GM19455 (cell line): Measurements from ENCODE around the gene PLA2G2F.

Source experiments
- ATAC-seq: cut with Tn5 transposase; IDR thresholded peaks from one replicate; pipeline ENCODE4 v1.9.1; 2021; ENCODE audit not compliant: unreplicated experiment

PLA2G2F gene

DNA sequence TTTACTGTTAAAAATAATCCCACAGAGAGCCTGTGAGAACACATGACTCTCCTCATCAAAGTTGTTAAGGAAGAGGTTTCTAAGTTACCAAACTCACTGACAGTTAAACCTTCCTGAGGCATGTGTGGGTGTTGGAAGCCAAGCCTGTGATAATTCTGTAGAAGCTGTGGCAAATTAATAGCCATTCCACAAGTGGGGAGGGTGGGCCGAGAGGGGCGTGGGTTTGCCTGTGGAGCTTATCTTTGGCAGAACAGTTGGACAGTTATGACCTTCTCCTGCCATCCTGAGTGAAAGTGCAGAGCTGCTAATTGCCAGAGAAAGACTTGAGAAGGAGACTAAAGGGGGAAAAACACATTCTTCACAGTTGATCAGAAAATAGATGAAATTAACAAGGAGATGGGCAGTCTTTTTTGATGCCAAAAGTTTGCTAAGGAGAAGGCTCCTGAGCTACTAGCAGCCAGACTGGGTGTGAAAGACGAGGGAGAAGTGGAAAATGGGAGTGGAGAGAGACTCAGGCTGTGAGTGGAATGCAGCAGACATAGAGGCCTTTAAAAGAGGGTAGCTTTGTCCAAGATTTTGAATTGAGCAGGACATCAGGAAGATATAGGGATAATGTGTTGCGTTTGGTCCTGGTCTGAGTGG is 48.8 kb downstream of the PLA2G2F start:
- ATAC-seq = no peak

DNA sequence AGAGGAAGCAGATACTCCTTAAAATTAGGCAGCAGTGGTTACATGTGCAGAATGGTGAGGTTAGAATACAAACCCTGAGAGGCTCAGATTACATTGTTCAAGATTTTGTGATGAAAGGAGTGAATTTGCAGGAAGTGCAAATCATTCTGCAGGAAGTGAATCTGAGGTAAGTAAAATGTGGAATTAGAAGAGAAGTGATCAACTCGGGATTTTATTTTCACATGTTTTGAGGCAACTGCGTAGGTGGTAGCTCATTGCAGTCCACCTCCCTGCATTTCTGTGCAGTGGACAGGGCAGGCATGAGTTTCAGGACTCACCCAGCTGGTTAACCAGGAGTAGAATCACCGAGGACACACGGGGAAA is 49.3 kb downstream of the PLA2G2F start:
- ATAC-seq = no peak

DNA sequence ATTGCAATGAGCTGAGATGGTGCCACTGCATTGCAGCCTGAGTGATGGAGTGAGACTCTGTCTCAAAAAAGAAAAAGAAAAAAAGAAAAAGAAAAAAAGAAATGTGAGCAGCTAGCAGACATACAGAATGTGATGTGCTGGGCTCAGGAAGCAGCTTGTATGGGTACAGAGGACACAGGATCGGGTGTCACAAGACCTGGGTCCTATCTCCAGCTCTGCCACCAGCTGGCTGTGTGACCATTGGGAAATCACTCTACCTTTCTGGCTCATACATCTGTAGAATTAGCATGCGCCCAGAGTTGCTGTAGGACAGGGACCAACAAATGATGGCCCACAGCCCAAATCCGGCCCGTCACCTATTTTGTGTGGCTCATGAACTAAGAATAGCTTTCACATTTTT is 50.5 kb downstream of the PLA2G2F start:
- no peak for ATAC-seq

DNA sequence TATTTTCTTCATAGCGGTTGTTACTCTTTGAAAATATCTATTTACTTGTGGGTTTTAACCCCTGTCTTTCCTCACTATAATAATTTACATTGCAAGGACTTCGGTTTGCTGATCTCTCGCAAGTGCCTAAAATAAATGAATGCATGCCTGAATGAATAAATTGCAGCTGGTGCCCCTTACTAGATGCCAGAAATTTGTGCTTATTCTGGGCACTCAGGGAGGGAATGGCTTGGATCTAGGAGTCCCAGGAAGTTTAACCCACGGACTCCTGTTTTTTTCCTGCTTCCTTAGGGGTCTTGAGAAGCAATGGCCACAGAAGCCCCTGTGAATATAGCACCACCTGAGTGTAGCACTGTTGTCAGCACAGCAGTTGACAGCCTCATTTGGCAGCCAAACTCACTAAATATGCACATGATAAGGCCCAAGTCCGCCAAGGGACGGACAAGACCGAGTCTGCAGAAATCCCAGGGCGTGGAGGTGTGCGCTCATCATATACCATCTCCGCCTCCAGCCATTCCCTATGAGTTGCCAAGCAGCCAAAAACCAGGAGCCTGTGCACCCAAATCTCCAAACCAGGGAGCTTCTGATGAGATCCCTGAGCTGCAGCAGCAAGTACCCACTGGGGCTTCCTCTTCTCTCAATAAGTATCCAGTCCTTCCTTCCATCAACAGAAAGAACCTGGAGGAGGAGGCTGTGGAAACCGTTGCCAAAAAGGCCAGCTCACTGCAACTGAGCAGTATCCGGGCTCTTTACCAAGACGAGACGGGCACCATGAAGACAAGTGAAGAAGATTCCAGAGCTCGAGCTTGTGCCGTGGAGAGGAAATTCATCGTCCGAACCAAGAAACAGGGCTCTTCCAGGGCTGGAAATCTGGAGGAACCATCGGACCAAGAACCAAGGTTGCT is 51.4 kb downstream of the PLA2G2F start:
- no peak for ATAC-seq

DNA sequence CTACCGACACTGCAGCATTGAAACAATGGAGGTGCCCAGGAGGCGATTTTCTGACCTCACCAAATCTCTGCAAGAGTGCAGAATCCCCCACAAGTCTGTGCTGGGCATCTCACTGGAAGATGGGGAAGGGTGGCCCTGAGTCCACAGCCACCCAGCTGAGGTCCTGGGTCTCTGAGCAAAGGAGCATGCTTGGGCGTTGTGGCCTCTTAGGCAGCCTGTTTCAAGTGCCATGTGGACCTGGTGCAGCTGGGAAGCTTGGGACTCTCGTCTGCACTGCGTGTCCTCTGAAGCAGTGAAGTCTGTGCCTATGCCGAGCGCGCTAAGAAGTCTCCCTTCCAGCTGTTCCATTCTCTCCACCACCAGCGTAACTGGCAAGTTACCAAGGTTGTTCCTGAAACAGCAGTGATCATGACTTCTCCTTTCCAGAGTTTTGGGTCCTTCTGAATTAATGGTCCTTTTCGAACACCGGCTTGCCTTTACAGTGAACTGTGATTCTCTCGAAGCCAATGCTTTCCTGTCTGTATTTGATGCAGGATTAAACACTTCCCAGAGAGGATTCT is 52.2 kb downstream of the PLA2G2F start:
- ATAC-seq = no peak

DNA sequence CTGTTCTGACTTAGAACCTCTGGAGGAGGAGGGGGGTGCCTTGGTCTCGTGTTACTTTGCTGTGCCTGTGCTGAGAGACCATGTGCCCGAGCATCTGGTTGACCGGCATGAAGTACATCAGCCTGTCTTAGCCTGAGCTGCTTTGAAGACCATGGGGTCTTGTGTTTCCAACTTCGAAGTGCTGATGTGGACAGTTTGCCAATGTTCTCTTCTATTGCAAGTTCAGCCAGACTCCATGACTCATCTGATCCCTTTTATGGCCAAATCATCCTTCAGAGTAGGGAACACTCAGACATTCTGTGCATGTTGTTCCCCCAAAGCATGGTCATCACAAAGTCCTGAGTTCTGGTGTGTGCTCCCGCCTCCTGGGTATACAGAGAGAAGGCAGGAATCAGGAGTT is 53.2 kb downstream of the PLA2G2F start:
- ATAC-seq = no peak

DNA sequence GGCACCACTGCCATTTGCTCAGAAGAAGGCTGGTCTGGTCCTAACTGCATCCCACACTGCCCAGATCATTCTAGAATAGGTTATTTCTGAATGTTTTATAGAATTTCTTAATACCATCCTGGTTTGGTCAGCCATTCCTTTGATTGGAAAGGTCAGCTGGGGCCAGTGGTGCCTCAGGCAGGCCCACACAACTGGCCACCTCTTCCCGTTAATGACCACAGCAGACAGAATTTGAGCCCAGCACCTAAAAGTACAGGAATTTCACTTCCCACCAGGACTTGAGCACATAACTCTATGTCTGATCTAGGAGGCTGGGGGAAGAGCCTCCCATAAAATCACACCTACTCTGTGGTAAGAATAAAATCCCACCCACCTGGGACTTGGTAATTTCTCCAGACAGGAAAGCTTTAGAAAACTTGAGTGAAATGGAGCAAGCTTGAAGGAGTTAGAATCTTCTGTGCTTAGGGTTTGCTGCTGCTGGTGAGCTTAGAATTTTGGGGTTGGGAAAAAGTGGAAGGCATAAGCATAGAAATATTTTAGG is 53.8 kb downstream of the PLA2G2F start:
- no peak for ATAC-seq

DNA sequence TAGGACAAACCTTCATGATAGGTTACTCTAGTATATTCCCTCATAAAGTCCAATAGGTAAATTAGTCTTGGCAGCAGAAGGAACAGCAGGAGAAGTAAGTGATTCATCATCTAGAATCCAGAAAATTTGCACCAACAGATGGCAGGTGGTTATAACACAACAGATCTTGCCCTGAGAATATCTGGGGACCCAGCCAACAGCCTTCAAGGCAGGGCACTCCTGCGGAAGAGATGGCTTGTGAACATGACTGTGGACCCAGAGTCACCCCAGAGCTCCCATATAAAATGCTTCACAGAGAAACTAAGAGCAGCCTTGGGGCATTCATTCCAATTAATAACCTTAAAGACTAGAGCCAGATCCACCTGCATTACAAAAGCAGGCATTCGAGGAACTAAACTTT is 55.1 kb downstream of the PLA2G2F start:
- ATAC-seq = no peak

DNA sequence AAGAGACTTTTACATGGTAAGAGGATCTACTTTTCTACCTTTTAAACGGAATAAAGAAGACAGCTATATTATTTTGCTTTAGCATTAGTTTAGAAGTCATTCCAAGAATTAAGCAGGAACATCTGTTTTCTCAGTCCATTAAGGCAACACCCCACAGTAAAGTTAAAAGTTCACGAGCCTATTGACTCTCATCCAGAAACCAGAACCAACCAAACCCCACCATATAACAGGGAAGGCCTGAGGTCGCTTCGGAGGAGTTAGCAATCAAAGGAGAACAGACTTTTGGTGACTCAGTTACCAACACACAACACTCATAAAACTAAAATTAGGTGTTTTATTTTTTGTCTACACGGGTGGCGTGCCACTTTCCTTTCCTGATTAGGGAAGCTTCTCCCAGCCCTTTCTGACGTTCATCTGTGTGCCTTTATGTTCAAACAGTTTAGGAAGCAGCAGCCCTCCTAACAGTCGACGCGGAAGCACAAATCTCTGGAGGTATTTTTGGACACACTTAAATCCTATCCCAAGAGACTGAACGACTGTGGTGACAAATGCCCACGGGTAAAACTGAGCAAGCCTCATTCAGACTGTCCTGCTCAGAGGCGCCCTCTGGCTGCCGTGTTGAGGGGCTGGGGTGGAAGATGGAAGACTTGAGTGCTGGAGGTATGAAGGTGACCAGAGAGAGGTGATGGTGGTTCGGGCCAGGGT is 55.8 kb downstream of the PLA2G2F start:
- no peak for ATAC-seq

DNA sequence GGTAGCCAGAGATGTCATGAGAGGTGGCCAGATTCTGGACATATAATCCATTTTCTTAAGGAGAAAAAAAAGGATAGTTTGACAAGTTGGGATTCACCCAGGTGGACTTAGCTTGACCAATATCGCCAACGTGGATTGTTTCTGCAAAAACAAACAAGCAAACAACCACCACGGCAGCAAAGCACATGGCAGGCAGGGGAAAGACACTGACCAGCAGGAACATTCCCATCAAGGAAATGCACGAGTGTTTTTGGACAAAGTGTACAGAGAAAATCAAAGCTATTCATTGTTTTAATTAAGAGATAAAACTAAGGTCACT is 56.3 kb downstream of the PLA2G2F start:
- ATAC-seq = no peak

DNA sequence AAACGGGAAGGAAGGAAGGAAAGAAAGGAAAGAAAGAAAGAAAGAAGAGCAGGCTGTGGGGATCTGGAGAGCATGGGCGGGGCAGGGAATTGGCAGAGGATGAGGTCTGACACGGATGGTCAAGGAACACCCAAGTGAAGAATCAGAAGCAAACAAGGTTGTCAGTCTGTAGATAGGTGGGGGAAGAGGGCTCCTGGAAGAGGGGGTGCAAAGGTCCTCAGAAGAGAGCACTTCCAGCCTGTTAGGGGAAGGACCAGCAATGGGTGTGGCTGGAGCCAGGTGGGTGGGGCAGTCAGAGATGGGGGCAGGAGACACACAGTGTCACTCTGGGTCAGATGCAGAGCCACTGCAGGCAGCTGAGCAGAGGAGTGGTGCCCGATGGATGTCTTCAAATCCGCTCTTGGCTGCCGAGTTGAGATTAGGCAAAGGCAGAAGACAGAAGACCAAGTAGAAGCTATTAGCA is 58.2 kb downstream of the PLA2G2F start:
- ATAC-seq = no peak

DNA sequence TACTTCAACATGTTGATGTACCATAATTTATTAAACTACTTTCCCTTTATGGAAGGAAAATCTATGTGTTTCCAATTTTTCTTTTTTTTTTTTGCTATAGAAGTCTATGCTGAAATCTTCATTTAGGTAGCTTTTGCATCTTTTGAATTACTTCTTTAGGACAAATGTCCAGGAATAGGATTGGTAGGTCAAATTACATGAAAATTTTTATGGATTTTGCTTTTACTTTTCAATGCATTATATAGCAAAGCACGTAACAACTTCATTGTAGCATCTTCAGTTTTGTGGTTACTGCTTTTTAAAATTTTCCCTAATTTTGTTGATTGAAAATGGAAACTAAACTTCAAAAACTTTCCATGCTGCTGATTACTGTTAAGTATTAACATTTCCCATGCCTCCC is 59.2 kb downstream of the PLA2G2F start:
- ATAC-seq = no peak

DNA sequence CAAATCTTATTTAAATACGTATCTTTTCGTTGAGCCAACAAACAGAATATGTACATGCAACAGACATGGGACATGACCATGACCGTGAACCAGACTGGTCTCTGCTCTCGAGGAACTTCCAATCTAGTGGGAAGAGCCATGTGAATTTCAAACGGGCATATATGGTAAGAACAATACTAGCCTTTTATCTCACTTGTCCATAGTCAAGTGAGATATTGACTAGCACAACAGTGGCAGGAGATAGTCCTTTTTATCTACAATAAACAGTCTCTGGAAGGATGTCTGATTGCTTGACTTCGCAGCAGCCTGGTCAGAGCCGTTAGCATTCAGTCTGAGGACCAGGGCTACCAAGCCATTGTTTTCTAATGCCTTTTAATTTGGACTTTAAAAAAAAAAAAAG is 59.8 kb downstream of the PLA2G2F start:
- ATAC-seq = no peak

DNA sequence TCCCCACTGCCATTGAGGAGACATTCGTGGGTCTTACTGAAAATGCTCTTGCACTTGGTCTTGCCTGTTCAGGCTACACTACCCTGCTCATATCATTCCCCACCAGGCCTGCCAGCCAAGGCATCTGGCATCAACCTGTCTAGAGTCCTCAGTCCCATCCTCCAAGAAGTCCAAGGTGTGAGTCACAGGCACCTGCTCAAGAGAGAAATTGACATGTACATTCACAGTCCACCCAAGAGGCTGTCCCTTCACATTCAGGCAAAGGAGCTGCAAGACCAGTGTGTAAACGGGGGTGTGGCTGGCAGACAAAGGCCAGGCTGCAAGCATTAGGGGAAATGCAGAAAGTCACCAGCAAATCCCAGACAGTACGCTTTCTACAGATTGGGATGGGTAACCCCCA is 60.3 kb downstream of the PLA2G2F start:
- no peak for ATAC-seq

DNA sequence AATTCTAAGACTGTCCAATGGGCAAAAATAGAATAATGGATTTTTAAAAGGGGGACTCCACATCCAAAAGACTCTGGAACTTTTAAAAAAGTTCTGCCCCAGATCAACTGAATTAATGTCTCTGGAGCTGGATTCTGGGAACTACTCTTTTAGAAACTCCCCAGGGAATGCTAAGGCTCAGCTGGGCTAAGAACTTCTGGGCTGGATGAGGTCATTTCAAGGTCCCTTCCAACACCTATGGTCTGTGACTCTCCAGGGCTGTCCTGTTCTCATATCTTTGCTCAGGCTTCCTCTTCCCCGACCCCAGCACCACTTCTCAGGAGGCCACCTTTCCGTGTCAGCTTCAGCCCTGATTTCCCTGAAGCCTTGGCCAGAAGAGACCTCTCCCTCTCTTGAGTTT is 60.7 kb downstream of the PLA2G2F start:
- no peak for ATAC-seq
